Measurements from ENCODE around the gene ODAM.
"Not testable (repeated sequence)": the region's sequence is repeated elsewhere in the genome, so short reads cannot be mapped to it uniquely, and the experiment has no call there.

The ODAM gene

GRCh38 chr4:70195425-70195824, at the start of gene ODAM:
TSS of gene ODAM (plus strand) at chr4:70195725. CDS start at chr4:70196544, 819 bp downstream.
- DNase-seq: no peak

GRCh38 chr4:70151271-70151670, 44.3 kb upstream of the ODAM start:
- no peak for DNase-seq

GRCh38 chr4:70152088-70152487, 43.4 kb upstream of the ODAM start:
- no peak for DNase-seq

- DNase-seq: no peak
Measured at GRCh38 chr4:70153937-70154336, 41.6 kb upstream of the ODAM start, which contains the start of gene PRR27. TSS of gene PRR27 (plus strand) at chr4:70154237. CDS start at chr4:70154376, 139 bp downstream.

DNA sequence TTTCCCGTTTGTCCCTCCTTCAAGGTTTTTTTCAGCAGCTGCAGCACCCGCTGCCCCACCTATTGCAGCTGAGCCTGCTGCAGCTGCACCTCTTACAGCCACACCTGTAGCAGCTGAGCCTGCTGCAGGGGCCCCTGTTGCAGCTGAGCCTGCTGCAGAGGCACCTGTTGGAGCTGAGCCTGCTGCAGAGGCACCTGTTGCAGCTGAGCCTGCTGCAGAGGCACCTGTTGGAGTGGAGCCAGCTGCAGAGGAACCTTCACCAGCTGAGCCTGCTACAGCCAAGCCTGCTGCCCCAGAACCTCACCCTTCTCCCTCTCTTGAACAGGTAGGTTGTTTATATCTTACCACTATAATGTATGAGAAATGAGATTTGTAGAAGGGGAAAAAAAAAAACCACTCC, 36.9 kb upstream of the ODAM start:
- no peak for DNase-seq

DNA sequence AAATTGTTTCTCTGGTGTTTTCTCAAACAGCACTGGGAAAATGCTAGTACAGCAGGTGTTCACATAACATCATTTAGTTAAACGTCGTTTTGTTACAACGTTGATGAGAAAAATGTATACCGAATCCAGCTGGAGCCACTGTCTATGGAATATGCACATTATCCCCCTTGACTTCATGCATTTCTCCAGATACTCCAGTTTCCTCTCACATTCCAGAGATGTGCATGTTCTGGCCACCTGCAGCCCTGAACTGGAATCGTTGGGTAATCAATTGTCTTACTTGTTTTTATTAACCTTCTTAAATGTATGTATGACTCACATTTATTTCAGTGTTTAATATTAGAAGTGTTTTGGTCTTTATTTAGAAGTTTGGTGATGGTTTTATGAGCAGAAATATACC, 18.4 kb upstream of the ODAM start:
- no peak for DNase-seq

GRCh38 chr4:70178075-70178660, 17.4 kb upstream of the ODAM start:
- no peak for DNase-seq

DNA sequence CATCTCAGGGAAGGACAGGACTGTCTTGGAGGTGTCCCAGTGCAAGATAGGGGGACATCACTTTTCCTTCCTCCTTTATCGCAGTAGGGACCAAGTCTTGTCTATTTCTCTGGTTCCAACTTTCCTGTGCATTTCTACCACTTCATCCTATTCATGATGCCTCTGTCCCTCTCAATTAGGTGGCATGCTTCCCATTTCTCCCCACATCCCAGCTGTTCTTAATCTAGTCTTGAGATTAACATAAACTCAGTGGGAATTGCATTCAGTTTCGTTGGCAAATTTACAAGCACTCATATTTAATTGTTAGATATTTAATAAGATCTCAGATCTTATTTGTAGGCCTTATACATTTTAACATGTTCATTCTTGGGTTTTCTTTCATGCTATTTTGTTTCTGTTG, 15.7 kb upstream of the ODAM start:
- DNase-seq: no peak

DNA sequence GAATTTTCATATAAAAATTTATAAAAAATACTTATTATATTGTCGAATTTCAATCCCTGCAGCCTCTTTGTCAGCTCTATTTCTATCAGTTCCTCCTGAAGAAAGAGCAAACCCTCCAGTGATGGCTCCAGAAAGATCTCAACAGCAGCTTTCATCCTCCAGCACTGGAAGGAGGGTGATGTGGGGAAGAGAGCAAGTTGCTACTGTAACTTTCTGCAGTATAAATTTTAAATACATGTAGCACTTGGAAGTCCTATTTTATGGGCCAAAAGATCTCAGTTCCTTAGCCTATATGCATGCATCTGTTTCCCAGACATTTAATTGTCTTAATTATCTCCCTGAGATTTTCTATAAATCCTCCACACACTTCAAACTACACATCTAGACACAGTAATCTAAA, 13.7 kb upstream of the ODAM start:
- no peak for DNase-seq

DNA sequence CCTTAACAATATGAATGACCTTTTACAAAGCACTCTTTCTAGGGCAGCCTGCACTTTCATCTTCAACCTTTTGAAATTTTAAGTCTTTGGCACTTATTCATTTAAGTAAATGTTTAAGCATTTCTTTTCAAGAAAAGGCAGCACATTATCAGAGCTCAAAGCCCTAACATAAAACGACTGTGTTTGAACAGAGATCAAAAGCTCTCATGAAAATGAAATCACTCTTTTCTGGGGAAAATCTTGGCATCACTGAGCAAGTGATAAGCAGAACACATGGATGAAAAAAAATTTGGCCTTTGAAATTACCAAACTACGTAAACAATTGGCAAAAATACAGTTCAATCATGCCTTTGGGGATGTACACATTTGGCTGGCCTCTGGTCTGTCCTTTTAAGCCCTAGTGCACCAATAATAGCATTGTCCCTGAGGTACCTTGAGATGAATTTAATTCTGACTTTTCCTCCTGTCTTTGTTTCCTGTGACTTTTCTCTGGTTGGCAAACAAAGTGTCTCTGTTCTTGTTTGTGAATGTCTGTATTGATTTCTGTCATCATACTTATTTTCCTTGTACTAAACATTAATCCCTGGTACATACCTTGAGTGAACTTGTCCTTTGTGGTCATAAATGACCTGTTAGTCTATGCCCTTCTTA, 12.9 kb upstream of the ODAM start:
- no peak for DNase-seq

DNA sequence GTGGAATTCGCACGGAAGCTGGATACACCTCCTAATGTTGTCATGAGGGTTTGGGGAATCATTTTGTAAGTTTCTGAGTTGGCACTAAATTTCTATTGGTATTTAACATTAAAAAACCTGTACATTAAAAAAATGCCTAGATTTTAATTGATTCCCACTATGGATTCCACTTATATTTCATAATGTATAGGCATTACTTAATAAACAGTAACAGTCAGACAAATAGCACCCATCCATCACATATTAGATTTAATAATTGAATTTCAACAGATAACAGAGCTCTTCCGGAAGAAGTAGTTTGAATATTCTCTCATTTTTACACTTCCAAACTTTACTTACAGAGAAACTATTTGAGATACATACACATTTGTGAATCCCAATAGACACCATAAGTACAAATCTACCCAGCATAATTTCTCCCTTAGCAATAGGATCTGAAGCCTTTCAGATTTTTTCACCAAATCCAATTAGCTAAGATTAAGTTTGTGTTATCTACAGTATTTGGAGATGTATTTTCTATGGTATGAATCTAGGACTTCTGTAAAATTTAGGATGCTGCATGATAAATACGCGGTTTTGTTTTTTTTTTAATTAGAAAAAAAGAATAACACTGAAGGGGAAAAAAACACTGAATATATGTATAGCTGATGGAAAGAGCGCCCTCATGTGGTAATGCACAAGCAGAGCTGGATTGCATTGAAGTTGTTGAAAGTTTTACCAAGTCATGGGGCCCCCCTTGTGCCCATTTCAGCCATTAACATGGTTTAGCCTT, 12.2 kb upstream of the ODAM start:
- DNase-seq: no peak

DNA sequence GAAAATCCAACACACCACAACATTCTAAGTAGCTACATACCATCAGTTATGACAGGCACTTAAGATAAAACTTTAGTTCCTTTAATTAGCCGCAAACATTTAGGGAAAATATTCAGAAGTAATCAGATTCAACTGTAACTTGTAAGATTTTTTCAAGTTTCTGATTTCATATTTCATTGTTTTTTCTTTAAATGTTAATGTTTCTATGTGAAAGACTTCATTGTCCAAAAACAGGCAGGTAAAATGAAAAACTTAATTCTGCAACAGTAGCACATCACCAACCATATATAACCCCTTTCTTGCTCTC, 11.6 kb upstream of the ODAM start:
- no peak for DNase-seq

GRCh38 chr4:70187216-70187615, 8.3 kb upstream of the ODAM start:
- no peak for DNase-seq

DNA sequence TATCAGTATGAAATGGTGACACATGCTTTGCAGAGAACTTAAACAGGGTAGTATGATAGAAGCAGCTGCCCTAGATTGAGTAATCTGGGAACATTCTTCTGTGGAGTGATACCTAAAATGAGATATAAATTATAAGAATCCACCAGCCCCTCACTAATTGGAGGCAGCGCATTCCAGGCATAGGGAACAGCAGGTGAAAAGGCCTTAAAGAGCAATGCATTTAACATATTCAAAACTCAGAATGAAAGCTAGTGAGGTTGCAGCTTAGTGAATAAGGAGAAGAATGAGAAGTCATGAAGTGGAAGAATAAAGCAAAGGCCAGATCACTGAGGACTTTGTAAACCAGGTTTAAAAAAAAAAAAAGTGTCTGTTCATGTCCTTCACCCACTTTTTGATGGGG, 4.9 kb upstream of the ODAM start:
- no peak for DNase-seq

DNA sequence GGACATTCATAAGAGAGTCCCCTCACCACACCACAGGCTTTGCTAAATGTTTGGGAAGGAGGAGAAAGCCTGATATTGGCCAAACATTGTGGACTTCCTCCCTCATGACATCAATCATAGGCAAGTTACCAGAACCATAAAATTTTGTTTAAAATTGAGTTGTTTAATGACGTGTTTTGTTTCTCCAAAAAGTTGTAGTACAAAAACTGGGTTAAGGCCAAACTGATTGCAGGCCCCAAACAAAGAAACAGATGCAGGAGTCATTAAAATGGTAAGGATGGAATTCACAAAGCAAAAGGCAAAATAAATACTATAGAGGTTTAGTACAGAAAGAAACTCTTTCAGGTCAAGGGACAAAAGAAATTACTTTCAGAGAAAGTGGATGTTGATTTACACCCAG, 3.9 kb upstream of the ODAM start:
- no peak for DNase-seq

DNA sequence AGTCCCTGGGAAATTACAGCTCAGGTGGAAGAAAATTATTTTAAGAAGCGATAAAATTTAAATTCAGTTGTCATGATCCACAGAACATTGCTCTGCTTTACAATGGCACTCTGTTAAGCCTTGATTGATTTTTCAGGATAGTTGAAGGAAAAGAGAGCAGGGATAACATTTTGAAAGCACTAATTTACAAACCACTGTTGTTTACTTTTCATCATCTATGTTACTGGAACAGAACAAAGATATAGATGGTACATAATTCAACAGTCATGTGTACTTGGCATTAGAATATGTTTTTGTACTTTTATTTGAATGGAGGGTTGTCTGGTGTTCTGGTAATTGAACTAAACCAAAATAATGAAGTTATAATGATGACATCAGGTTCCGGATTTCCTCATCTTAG, 2.6 kb upstream of the ODAM start:
- DNase-seq: no peak

DNA sequence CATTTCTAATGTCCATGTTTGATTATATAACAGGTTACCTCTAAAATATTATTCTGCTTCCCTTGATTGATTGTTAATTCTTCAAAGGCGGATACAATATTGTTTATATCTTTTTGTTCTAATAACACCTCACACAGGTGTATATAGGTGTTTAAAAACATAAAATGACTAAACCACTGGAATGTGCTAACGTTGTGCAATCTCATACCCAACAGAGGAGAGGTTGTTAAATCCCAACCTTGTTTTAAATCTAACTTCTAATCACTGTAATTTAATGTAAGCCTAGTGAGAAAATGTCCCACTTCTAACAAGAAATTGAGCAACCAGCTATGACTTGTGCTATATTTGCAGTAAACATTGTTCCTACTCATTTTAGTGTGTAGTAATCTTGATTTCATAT, 1.3 kb downstream of the ODAM start:
- DNase-seq: no peak

DNA sequence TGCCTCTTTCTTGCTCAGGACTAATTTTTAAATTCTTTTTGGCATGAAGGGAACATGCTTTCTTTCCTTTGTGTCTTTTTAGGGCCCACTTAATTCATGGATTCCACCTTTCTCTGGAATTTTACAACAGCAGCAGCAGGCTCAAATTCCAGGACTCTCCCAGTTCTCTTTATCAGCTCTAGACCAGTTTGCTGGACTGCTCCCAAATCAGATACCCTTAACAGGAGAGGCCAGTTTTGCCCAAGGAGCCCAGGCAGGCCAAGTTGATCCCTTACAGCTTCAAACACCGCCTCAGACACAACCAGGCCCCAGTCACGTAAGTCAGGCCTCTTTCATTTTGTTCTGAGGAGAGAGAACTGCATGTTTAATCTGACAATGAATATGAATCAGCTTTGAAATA, 2.3 kb downstream of the ODAM start:
- no peak for DNase-seq

GRCh38 chr4:70203601-70204000, 8.1 kb downstream of the ODAM start:
- no peak for DNase-seq

GRCh38 chr4:70212752-70213151, 17.2 kb downstream of the ODAM start:
- not testable (repeated sequence) for DNase-seq

- not testable (repeated sequence) for DNase-seq
Measured at GRCh38 chr4:70216109-70216508, 20.6 kb downstream of the ODAM start.

GRCh38 chr4:70216550-70216949, 21.0 kb downstream of the ODAM start:
- DNase-seq: not testable (repeated sequence)

- DNase-seq: not testable (repeated sequence)
Measured at GRCh38 chr4:70221389-70221788, 25.9 kb downstream of the ODAM start.

GRCh38 chr4:70221818-70222217, 26.3 kb downstream of the ODAM start:
- not testable (repeated sequence) for DNase-seq
